NCI-H82 treated with DMSO at 0.1 percent for 48 hours (cell line): ENCODE data around the gene BTLA.
A peak's percentile ranks its signal among the peaks of the same experiment; 100 is the strongest.
"Not testable (repeated sequence)": the region's sequence is repeated elsewhere in the genome, so short reads cannot be mapped to it uniquely, and the experiment has no call there.

Source experiments
- DNase-seq: peaks from one replicate; lab custom pipeline; 2025; ENCODE audit not compliant: unreplicated experiment; lab: John Stamatoyannopoulos, UW

BTLA gene

DNA sequence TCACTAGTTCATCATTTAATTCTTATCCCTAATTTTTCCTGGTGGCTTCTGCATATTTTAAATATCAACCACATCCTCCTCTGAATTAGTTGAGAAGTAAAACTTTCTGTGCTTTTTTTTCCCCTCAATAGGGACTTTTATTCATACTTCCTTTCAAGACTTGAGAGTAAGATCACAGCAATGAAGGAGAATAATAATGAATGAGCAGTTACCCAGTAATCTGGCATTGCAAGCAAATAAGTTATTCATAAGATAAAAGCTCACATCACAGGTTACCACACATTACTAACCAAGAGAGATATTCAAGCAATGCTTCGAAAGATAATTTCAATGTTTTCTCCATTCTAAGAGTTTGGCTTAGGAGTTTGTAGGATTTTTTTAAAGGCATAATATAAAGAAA lies 50.3 kb downstream of the BTLA start:
- DNase-seq = no peak

DNA sequence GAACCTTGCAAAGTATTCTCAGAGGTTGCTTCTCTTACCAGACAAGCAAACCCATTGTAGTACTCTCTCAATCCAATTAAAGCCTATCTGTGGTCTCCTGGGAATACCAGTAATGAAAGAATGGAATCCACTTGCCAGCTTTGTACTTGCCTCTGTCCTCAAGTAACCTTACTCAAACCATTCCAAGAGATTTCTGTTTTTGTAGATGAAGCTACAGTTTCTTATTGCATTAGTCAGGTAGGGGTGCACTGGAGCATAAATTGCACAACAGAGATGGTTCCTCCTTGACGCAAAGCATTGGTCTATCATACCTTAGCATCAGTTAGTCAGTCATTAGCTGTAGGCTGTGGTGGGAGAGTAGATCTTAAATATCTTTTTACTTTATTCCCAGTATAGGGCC lies 52.9 kb downstream of the BTLA start:
- peak; percentile 98 for DNase-seq

- no peak for DNase-seq
Observed at GRCh38 chr3:112445839-112446238, 53.4 kb downstream of the BTLA start.

GRCh38 chr3:112437146-112438022 lies 61.9 kb downstream of the BTLA start:
- no peak for DNase-seq

GRCh38 chr3:112429960-112430359 lies 69.3 kb downstream of the BTLA start:
- DNase-seq = no peak

DNA sequence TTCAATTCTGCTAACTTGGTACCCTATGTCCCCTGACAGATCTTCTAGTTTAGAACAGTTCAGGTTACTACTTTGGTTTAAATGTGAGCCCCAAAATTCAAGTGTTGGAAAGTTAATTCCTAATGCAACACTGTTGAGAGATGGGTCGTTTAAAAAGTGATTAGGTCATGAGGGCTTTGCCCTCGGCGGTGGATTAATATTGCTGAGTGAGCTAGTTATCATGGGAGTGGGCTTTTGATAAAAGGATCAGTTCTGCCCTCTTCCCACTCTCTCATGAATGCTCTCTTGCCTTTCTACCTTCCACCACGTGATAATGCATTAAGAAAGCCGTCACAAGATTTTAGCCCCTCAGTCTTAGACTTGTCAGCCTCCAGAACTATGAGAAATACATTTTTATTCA lies 72.1 kb downstream of the BTLA start:
- DNase-seq = no peak

- no peak for DNase-seq
Observed at GRCh38 chr3:112425858-112426750, 73.2 kb downstream of the BTLA start.

DNA sequence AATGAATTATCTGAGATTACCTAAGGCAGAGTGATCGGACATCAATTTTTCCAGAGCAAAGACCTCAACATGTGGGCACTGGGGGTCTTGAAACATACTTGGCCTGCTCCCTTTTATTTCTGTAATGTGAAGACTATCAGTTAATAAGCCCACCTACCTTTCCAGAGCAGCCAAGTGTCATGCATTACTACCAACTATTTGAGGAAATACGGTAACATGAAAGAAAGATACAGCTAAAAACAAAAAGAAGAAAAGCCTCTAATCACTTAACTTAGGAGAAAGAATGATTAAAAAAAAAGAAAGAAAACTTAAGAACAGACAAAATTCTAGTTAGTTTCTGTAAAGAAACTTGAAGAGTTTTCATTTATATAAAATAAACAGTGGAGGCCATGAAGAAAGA lies 73.9 kb downstream of the BTLA start:
- DNase-seq = no peak

DNA sequence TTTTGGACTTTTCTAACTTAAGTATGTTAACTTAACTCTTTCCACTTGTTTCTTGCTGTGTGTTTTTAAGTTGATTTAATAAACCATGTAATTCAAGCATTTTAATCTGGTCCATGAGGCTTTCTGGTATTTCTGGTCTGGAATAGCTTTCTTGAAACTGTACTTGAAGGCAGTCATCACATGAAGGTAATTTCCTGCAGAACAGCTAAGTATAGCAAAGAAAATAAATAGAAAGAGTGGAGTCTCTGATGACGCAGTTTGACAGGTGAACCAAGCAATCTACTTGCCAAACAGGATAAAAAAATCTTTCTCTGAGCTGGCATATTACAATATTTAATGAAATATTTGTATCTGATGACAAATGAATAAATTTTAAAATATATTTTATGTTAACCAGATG lies 74.9 kb downstream of the BTLA start:
- no peak for DNase-seq

- not testable (repeated sequence) for DNase-seq
Observed at GRCh38 chr3:112422921-112423320, 76.4 kb downstream of the BTLA start.

DNA sequence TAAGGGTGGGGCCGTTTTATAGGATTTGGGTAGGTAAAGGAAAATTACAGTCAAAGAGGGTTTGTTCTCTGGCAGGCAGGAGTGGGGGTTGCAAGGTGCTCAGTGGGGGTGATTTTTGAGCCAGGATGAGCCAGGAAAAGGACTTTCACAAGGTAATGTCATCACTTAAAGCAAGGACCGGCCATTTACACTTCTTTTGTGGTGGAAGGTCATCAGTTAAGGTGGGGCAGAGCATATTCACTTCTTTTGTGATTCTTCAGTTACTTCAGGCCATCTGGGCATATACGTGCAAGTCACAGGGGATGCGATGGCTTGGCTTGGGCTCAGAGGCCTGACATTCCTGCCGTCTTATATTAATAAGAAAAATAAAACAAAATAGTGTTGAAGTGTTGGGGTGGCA lies 80.7 kb downstream of the BTLA start:
- DNase-seq = not testable (repeated sequence)

- no peak for DNase-seq
Observed at GRCh38 chr3:112417696-112418318, 81.5 kb downstream of the BTLA start.

GRCh38 chr3:112416391-112417212 lies 82.7 kb downstream of the BTLA start:
- DNase-seq = no peak

GRCh38 chr3:112415390-112415789 lies 83.9 kb downstream of the BTLA start:
- no peak for DNase-seq
